Stimulated activated naive CD4-positive, alpha-beta T cell treated with Interleukin-2 at 50 U/mL for 16 hours (primary cell): Measurements from ENCODE around the gene CISH.

Experiments
- DNase-seq: peaks from one replicate; lab custom pipeline; 2025; lab: John Stamatoyannopoulos, UW

Gene CISH

GRCh38 chr3:50599115-50599715 is 12.4 kb downstream of the CISH start:
- DNase-seq: no peak

- DNase-seq: no peak
Observed at GRCh38 chr3:50594253-50594785, 17.3 kb downstream of the CISH start.

DNA sequence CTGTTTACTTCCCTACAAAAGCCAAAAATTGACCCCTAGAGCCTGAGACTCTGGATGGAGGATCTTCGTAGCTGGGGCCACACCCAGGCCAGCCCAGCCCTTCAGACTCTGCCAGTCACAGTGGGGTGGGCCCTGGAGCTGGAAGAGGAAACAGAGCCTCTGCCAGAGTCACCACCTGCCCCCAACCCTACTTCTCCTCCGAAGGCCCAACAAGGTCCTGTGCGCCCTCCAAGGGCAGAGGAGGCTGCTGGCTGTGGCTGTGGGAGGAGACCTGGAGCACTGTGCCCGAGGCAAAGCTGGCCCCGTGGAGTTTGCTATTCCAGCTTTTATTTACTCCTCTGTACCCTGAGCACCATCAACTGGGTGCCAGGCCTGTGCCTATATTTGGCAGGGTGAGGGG is 19.0 kb downstream of the CISH start:
- DNase-seq: no peak

DNA sequence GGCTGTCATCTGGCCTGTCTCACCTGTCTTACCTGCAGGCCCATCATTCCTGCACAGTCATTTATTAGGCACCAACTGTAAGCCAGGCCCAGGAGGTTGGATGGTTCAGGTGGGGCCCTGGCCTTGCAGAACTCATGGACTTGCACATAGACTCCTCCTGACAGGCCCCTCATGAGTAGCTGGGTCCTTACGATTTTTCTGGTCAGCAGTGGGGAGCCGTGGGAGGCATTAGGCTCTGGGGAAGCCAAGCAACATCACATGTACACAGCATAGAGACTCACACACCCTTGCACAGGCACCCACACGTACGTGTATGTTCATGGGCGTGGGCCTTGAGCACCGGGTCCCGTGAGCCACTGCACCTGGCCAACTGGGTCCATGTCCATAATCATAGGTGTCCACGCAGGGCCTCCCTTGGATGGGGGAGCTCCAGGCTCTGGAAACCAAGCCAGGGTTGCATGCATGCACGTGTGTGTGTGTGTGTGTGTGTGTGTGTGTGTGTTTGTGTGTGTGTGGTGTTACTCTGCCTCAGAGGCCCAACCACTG is 20.3 kb downstream of the CISH start:
- peak; percentile 34 for DNase-seq

DNA sequence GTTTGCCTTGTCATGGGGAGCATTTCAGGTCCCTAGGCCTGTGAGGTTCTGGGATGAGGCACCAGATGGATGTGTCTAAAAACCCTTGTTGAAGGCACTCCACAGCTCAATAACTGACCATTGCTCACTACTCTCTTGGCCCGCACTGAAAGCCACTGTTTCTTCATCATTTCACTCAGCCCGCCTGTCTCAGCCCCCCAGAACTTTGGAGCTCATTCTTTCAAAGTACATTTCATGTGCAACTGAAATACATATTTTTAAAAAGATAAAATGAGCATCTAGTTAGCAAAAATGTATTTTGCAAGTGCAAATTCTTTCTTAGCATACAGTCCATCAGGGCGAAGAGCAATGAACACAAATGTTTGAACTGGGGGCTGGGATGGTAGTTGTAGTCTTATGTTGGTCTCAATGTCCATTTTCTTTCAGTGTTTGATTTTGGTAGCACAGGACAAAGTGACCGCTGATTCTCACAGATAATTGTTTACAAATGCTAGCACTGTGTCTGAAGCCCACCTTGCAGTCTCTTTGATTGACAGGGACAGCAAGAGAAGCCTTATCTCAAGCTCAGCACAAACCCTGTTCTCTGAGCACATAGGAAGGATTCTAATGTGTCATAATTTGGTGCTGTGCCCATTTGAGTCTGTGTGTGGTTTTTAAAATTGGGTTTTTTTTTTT is 22.7 kb downstream of the CISH start:
- no peak for DNase-seq

DNA sequence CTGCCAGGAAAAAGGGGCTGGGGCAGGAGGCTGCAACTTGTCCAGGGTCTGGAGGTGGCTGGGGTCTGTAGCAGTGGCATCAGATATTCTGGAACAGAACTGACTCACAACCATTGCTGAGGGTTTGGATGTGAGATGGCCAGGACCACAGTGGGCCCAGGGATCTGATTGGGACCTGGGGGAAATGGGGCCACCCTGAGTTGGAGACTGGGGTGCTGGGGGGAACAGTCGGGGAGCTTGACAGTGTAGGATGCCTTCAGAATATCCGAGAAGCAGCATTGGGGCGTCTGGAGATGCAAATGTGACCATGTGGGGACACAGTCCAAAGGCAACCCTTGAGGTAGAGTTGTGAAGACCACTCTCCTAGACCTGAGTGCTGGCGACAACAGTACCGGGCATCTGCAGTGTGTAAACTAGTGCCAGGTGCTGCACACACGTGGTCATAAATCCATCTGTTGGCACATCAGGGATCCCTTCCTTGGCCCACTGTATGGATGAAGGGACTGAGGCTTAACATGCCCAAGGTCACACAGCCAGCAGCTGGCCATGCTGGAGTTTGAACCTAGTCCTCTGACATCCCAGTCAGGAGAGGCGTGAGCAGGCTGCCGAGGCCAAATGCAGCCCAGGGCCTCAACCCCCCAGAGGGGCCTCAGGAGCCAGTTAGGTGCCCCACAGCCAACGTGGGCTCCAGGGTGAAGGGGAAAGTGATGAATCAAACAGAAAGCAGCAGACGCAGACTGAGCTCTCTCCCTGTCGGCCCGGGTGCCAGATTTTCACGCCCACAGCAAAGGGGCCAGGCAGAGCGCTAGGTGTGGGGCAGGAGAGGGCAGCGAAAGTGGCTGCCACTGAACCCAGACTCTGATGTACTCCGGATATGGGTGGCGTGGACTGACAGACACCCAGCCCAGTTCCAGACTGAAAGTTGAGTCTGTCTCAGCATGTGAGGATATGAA is 23.5 kb downstream of the CISH start:
- DNase-seq: peak; percentile 88

DNA sequence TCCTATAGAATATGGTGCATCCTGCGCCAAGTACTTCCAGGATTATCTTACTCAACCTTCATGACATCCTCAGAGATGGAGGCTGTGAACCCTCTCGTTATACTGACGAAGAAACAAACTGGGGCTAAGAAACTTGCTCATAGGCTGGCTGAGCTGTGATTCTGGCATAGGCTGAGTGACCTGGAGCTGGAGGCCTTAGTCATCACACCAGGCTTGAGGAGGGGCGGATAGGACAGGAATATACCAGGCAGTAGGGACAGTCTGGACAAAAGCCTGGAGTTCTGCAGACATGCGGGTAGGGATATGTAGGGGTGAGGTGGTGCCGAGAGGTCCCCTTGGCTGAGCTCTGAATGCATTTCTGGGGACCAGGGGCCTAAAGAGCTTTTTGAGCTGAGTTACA is 24.2 kb downstream of the CISH start:
- DNase-seq: no peak

- DNase-seq: no peak
Observed at GRCh38 chr3:50586763-50587070, 24.9 kb downstream of the CISH start.

- DNase-seq: no peak
Observed at GRCh38 chr3:50585919-50586762, 25.4 kb downstream of the CISH start.

DNA sequence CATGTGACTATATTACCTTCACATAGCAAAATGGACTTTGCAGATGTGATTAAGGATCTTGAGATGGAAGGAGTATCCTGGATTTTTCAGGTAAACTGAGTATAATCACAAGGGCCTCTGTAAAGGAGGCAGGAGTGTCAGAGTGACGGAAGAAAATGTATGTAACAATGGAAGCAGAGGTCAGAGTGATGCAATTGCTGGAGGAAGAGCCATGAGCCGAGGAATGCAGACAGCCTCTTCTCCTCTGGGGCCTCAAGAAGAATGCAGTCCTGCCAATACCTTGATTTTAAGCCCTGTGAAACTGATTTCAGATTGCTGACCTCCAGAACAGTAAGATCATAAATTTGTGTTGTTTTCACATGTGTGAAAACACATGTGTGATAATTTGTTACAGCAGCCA is 27.2 kb downstream of the CISH start:
- no peak for DNase-seq

DNA sequence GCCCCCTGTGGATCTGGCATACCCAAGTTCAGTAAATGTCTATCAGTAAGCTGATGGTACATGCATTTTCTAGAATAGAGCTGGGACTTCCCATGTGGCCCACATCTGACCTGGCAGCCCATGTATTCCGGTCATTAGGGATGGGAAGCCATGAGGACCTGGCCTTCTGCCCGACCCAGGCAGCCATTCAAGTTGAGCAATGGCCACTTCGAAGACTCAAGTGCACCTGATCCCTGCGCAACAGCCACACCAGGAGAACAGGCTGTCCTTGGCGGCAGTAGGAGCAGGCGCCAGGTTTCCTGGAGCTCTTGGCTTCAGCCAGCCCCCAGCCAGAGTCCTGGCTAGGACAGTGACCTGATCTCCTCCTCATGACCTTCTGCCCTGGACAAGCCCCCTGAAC is 27.7 kb downstream of the CISH start:
- DNase-seq: no peak

DNA sequence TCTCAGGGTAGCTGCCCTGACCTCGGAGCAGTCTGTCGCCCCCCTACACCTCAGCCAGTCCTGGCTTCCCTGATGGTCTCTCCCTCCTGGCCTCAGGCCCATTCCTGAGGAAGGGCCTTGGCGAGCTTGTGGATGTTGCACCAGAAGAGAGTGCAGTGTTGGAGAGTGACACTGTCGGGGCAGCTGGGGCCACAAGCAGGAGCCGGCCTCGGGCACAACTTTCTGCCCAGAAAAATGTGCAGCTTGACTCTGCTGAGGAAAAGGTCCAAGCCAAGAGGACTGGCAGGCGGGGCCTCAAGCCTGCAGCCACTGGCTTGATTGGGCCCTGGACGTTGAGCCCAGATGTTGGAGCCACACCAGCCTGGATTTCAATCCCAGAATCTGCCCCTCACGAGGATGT is 29.5 kb downstream of the CISH start:
- no peak for DNase-seq

DNA sequence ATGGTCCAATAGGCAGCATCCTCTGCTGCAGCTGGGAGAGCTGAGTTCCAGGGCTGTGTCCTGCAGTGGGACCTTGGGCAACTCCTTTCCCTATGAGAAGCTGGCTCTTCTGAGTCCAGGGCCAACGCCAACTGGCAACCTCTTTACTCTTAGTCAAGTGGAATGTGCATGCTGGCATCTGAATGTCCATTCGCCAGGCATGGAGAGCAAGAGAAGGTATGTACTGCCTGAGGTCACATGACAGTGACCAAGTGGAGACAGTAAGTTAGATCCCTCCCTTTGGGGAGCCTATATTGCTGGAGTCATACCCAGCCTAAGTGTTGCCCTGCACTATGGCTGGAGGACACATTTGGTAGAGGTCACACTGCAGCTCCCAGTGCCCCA is 30.1 kb downstream of the CISH start:
- DNase-seq: no peak

- DNase-seq: no peak
Observed at GRCh38 chr3:50580683-50581458, 30.7 kb downstream of the CISH start.

- no peak for DNase-seq
Observed at GRCh38 chr3:50577348-50577747, 34.2 kb downstream of the CISH start.

DNA sequence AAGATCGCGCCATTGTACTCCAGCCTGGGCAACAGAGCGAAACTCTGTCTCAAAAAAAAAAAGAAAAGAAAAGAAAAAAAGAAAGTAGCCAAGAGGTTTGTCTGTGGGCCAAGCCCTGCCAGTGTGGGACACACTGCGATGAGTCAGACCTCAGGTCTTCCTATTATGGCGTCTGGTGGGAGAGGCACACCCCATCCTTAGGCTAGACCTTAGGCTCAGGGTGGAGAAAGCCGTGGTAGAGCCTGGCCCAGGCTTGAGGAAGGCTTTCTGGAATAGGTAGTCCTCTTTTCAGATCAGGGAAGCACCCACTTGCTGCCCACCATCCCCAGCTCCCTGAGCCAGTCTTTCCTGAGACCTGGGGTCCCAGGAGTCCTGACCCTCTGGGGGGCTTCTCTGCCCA is 36.2 kb downstream of the CISH start:
- DNase-seq: no peak

DNA sequence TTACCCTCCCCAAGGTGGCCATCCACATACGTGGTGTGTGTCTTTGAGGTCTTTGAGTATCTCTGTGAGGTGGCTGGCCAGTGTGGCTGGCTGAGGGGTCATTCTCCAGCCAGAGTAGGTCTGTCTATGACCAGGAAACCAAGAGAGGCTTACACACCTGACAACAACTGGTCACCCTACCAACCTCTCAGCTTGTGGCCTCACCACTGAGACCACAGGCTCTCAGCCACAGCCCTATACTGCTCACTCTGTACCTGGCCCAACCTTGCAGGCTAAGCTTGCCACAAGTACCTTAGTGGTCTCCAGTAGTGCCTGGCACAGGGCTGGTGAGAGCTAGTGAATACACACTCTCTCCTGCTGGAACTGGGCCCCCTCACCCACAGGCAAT is 37.1 kb downstream of the CISH start:
- DNase-seq: no peak

DNA sequence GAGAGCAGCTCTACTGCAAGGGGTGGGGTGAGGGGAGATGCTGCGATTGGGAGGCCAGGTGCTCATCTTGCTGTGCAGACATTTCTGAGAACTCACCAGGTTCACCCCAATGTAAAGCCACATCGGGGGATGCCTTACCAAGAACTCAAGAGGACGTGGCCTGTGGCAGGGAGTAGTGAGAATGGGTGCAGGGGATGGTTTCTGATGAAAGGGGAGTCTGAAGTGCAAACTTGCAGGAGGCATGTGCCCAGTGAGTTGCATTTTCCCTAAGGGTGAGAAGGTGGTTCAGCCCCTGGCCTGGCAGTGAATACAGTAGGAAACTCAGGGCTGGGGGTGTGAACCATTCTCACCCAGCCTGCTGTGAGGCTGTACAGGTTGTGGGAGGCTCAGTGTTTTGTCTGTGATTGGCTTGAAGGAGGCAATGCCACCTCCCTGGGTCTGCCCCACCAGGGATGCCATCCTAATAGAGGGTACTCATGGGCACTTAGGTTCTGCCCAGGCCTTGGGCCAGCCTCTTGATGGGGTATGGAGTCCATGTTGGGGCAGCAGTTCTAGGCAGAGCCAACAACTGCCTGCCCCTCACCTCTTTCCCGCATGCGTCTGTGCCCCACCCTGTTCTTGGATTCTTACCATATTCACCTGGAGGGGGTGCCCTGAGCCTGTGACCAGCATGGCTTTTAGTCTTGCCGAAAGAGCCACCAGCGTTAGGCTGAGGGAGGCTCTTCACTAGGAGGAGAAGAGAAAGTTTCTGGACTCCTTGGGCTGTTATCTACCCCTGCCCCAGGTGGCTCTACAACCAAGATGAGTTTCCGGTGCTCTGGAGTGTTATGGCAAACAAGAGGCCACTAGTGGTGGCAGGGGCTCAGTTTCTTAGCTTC is 37.8 kb downstream of the CISH start:
- DNase-seq: peak; percentile 79

- DNase-seq: peak; percentile 42
Observed at GRCh38 chr3:50572801-50573371, 38.7 kb downstream of the CISH start.

DNA sequence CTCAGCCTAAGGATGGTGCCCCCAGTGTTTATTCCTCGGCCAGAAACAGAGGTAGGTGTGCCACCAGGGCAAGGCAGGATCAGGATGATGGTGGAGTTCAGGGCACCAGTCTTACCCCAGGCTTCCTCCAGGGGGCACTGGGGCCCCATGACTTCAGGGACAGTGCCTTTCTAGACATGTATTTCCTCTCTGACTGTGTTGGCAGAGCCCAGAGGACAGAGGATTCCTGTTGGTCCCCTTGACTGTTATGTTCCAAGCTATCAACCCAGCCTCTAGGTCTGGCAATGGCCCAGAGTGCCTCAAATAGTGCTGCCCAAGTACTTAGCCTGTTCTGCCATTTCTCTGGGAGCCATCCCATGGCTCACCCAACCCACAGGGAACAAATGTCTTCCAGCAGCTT is 39.4 kb downstream of the CISH start:
- DNase-seq: peak; percentile 75
